HG03196 (cell line): ENCODE results near the gene CACFD1.
"Not testable (repeated sequence)": the region's sequence is repeated elsewhere in the genome, so short reads cannot be mapped to it uniquely, and the experiment has no call there.

ENCODE experiments used
- ATAC-seq: cut with Tn5 transposase; IDR thresholded peaks from one replicate; pipeline ENCODE4 v1.9.1; 2021; ENCODE audit not compliant: unreplicated experiment

CACFD1 gene

GRCh38 chr9:133439337-133439736 lies 20.4 kb upstream of the CACFD1 start:
- no peak for ATAC-seq

DNA sequence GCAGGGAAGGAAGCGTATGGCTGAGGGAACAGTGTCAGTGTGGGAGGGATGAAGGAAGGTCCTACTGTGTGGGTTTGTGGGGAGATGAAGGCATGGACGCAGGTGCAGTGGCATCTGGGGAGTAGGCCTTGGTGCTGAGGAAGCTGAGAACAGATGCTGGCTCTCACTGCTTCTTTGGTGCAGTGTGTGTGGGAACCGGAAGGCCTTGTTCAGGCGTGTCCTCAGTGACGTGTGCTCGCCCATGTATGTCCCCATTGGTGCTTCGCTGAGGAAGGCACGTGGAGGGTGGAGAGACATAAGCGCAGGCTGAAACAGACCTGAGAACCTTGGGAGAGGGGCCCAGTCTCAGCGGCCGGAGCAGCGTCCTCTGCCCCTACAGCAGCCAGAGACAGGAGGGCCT lies 18.9 kb upstream of the CACFD1 start:
- peak; percentile 47 for ATAC-seq

- no peak for ATAC-seq
Measured at GRCh38 chr9:133441571-133441970, 18.2 kb upstream of the CACFD1 start.

- ATAC-seq: no peak
Measured at GRCh38 chr9:133443248-133443647, 16.5 kb upstream of the CACFD1 start.

GRCh38 chr9:133443982-133444381 lies 15.8 kb upstream of the CACFD1 start:
- ATAC-seq: no peak

GRCh38 chr9:133445293-133445969 lies 14.3 kb upstream of the CACFD1 start:
- no peak for ATAC-seq

GRCh38 chr9:133448487-133448972 lies 11.2 kb upstream of the CACFD1 start:
- no peak for ATAC-seq

DNA sequence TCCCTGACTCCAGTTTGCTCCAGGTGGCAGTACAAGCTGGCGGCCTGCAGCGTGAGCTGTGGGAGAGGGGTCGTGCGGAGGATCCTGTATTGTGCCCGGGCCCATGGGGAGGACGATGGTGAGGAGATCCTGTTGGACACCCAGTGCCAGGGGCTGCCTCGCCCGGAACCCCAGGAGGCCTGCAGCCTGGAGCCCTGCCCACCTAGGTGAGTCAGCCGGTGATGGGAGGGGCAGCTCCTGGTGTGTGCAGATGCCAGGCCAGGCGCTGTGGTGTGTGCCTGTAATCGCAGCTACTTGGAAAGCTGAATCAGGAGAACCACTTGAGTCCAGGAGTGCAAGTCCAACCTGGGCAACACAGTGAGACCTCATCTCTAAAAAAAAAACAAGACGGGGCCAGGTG lies 10.0 kb upstream of the CACFD1 start:
- ATAC-seq: no peak

GRCh38 chr9:133451865-133452264 lies 7.9 kb upstream of the CACFD1 start:
- ATAC-seq: not testable (repeated sequence)

DNA sequence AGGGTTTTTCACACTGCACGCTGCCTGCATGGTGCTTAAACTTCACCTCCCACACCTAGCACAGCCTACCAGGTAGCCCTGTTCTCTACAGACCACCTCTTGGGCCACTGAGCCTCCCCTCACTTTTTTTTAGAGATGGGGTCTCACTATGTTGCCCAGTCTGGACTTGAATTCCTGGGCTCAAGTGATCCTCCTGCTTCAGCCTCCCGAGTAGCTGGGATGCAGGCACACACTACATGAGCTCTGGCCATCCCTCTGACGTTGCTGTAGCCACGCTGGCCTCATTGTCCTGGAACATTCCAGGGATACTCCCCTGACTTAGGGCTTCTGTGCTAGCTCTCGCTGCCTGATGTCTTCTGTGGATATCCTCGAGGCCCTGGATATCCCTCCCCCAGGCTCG lies 7.2 kb upstream of the CACFD1 start:
- ATAC-seq: no peak

DNA sequence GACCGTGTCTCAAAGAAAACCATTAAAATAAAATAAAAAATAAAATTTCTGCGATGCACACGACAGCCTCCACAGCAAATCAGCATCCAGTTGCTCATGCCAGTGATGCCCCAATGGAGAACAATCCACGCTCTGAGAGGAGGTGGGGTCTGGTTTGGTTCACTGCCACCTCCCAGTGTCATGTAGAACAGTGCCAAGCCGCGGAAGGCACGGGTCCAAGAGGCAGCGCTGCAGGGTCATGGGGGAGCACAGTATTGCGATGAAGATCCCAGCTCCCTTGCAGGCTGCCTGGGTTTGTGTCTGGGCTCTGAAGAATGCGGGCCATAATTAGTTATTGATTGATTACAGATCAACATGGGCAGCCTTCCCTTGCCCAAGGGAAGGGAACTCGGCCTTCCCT lies 6.1 kb upstream of the CACFD1 start:
- ATAC-seq: no peak

DNA sequence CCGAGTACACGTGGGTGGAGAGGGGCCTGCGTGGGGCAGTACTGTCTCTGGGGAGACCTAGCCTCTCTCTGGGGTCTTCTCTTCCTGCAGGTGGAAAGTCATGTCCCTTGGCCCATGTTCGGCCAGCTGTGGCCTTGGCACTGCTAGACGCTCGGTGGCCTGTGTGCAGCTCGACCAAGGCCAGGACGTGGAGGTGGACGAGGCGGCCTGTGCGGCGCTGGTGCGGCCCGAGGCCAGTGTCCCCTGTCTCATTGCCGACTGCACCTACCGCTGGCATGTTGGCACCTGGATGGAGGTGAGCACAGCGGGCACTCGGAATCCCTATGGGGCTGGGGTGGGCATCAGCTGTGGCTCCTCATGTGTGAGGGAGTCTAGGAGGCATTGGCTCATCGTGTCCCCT lies 5.5 kb upstream of the CACFD1 start:
- no peak for ATAC-seq

DNA sequence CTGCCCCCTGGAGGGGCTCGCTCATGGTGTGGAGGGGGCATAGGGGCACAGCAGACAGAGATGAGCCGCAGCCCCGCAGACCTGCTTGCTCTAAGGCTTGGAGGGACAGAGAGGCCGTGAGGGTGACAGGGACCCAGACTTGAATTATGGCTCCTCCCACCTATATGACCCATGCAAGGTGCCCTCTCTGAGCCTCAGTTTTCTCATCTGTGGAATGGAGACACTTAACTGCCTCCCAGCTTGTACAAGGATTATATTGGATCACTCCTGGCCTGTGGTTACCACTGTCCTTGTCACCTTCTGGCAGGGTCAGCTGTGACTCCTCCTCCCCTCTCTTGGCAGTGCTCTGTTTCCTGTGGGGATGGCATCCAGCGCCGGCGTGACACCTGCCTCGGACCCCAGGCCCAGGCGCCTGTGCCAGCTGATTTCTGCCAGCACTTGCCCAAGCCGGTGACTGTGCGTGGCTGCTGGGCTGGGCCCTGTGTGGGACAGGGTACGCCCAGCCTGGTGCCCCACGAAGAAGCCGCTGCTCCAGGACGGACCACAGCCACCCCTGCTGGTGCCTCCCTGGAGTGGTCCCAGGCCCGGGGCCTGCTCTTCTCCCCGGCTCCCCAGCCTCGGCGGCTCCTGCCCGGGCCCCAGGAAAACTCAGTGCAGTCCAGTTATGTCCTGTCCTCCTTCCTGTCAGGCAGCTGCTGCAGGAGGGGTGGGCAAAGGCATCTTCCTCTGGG lies 4.7 kb upstream of the CACFD1 start:
- ATAC-seq: no peak

DNA sequence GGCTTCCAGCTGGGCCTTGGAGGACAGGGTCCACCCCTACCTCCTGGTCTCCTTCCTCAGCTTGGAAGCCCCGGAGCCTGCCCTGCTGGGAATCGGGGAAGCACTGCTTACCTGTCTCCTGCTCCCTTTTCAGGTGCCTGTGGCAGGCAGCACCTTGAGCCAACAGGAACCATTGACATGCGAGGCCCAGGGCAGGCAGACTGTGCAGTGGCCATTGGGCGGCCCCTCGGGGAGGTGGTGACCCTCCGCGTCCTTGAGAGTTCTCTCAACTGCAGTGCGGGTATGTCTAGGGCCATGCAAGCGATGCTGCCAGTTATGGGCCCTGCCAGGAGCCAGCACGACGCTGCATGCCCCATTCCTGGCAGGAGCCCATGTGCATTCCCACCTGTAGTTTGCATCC lies 3.8 kb upstream of the CACFD1 start:
- no peak for ATAC-seq

DNA sequence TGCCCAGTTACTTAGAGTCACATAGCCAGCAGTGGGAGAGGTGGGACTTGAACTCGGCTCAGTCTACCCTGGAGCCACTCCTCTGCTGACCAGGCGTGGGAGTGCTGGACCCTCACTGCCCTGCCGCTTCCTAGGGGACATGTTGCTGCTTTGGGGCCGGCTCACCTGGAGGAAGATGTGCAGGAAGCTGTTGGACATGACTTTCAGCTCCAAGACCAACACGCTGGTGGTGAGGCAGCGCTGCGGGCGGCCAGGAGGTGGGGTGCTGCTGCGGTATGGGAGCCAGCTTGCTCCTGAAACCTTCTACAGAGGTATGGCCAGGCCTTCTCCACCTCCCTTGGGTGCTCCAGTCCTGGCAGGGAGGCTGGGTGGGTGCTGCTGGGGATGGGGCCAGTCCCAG lies 3.4 kb upstream of the CACFD1 start:
- no peak for ATAC-seq

DNA sequence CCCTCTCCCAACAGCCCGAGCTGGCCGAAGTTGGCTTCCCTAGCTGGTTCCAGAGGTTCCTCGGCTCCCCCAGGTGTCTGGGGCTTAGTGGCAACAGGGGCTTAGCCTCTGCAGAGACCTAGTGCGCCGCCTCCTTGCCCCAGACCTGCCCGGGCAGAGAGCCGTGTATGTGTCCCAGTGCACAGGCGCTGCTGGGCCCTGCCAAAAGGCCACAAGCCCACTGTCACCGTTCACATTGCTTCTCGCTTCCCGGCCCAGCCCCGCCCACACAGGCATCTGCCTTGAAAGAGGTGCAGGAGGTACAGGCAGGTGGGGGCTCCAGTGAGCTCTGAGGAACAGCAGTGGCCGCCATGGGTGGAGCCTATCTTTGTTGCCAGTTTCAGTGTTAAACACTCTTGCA lies 2.5 kb upstream of the CACFD1 start:
- no peak for ATAC-seq

- no peak for ATAC-seq
Measured at GRCh38 chr9:133457748-133458147, 2.0 kb upstream of the CACFD1 start.

DNA sequence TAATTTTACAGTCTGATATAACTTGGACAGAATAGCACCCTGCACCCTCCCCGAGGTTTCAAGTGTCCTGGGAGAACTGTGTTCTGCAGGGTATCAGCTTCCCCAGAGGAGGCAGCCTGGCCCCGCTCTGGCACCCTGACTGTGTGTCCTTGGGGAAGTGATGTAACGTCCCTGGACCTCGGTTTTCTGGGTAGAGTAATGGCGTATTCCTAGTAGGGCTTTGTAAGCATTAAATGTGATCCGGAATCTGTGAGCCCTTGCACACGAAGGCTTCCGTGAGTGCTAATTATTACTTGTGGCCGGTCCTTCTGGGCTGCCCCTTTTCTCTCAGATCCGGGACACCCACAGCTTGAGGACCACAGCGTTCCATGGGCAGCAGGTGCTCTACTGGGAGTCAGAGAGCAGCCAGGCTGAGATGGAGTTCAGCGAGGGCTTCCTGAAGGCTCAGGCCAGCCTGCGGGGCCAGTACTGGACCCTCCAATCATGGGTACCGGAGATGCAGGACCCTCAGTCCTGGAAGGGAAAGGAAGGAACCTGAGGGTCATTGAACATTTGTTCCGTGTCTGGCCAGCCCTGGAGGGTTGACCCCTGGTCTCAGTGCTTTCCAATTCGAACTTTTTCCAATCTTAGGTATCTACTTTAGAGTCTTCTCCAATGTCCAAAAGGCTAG lies 1.0 kb upstream of the CACFD1 start:
- ATAC-seq: no peak

DNA sequence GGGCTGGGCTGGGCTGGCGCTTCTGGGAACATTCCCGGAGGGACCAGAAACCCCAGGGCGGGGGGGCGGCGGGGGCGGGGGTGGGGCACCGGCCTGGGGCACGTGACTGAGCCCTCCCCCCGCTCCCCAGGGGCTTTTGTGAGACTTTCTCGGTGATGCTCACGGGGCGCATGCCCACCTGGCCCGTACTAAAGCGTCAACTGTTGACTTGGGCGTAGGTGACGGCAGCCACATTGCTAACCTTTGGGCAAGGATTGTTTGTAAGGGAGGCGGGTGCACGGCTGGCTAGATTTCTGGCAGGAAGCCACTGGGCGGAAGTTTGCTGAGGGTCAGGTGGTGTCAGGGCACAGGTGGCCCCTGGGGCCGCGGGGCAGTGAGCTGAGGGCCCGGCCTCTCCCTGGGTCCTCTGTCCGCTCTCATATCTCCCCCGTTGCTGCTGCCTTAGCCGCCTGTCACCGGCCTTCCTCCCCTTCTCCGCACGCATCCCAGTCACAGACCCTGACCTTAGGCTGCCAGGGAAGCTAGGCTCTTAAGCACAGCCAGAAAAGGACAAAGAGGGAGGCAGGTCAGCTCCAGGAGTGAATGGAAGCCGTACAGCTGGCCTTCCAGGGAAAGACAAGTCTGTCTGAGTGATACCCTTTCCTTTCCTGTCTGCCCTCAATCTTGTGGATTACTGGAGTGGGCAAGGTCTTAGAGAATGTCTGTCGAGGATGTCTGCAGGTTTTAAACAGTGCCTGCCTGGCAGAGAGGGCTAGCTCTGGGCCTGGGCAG lies 812 bp downstream of the CACFD1 start:
- ATAC-seq: peak; percentile 37

DNA sequence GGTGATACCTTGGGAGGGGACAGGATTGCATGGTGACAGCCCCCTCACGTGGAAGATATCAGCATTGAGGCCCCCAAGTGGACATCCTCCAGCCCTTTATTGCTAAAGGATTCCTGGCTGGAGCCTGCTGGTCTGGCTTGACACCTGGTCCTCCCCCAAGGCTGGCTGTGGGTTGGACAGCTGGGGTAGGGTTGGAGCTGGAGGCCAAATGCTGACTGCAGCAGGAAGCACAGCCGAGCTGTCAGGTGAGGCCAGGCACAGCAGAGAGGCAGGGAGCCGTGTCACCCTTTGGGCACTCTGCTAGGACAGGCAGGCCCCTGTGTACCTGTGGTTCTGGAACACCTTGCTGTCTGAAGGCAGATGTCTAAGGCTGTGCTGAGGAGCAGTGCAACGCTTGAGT lies 2.2 kb downstream of the CACFD1 start:
- no peak for ATAC-seq

DNA sequence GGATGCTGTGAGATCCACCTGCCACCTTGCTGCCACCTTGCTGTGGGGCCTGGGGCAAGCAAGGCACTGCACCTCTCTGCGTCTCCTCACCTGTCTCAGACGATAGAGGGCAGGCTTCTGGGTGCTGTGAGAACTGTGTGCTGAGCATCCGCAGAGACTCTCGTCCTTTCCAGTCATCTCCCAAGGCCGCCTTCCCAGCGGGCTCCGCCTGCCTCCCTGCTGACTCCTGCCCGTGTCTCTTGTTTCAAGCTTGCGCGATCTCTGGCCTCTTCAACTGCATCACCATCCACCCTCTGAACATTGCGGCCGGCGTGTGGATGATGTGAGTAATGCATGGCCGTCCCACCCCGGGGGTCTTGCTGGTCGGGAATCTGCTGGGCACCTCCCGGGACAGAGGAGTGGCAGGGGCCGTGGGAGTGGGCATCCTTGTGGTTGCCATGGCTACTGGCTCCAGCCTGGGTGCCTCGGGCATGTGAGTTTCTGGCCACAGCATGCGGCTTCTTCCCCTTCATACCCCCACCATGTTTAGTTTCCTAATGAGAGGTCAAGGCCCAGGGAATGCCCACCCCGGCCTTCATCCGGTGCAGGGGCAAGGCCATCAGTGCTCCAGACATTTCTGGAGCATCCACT lies 3.6 kb downstream of the CACFD1 start:
- ATAC-seq: no peak
